ENCODE data around the gene C10orf71. TPM values are rescaled to one million over a fixed set of nuclear protein-coding genes. Genes with fewer than 3 reads are reported as not detected.

The C10orf71 gene
- total RNA-seq, 1 donor from 2014 or later = not detected

GRCh38 chr10:49269523-49269922, 29.4 kb upstream of the C10orf71 start:
- H3K27ac ChIP-seq = no peak overlapping the region
- DNase-seq = no peak
- peaks cover 14% of the 10 kb centered on the region for H3K4me1 ChIP-seq
- no peaks in the 10 kb centered on the region for H3K36me3 ChIP-seq
- no peak for ATAC-seq
- intact Hi-C loops (cut with DNase I) = no loop called here
- no peak overlapping the region for H3K4me3 ChIP-seq
- TF ChIP-seq, protein P1, sequence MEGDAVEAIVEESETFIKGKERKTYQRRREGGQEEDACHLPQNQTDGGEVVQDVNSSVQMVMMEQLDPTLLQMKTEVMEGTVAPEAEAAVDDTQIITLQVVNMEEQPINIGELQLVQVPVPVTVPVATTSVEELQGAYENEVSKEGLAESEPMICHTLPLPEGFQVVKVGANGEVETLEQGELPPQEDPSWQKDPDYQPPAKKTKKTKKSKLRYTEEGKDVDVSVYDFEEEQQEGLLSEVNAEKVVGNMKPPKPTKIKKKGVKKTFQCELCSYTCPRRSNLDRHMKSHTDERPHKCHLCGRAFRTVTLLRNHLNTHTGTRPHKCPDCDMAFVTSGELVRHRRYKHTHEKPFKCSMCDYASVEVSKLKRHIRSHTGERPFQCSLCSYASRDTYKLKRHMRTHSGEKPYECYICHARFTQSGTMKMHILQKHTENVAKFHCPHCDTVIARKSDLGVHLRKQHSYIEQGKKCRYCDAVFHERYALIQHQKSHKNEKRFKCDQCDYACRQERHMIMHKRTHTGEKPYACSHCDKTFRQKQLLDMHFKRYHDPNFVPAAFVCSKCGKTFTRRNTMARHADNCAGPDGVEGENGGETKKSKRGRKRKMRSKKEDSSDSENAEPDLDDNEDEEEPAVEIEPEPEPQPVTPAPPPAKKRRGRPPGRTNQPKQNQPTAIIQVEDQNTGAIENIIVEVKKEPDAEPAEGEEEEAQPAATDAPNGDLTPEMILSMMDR (IDR thresholded peaks at IDR 0.05) = no peak
- no peaks in the 10 kb centered on the region for H3K27me3 ChIP-seq (ENCODE audit: low read depth)
- H3K9me3 ChIP-seq = no peaks in the 10 kb centered on the region

- H3K27ac ChIP-seq = no peak overlapping the region
- no peak overlapping the region for H3K4me3 ChIP-seq
- peaks cover 14% of the 10 kb centered on the region for H3K4me1 ChIP-seq
- H3K9me3 ChIP-seq = no peaks in the 10 kb centered on the region
- no peaks in the 10 kb centered on the region for H3K36me3 ChIP-seq
- intact Hi-C loops (cut with DNase I) = no loop called here
- ATAC-seq (no peak), DNase-seq (no peak)
- TF ChIP-seq, protein P1 (IDR thresholded peaks at IDR 0.05) = no peak
- no peaks in the 10 kb centered on the region for H3K27me3 ChIP-seq (ENCODE audit: low read depth)
Observed at GRCh38 chr10:49270565-49270964, 28.4 kb upstream of the C10orf71 start.

- no peaks in the 10 kb centered on the region for H3K27me3 ChIP-seq (ENCODE audit: low read depth)
- no peak overlapping the region for H3K4me3 ChIP-seq
- TF ChIP-seq, protein P1 (IDR thresholded peaks at IDR 0.05) = no peak
- intact Hi-C loops (cut with DNase I) = no loop called here
- DNase-seq (no peak), ATAC-seq (no peak)
- no peaks in the 10 kb centered on the region for H3K36me3 ChIP-seq
- H3K9me3 ChIP-seq = no peaks in the 10 kb centered on the region
- peaks cover 14% of the 10 kb centered on the region for H3K4me1 ChIP-seq
- no peak overlapping the region for H3K27ac ChIP-seq
Observed at GRCh38 chr10:49271346-49271745, 27.6 kb upstream of the C10orf71 start.

GRCh38 chr10:49272251-49273081, 26.5 kb upstream of the C10orf71 start:
- ATAC-seq = peak in 1 of 2 donors; percentile 18
- TF ChIP-seq, protein P1 (IDR thresholded peaks at IDR 0.05) = no peak
- Histone ChIP-seq H3K27ac (no peak overlapping the region), H3K9me3 (no peaks in the 10 kb centered on the region), H3K4me1 (peaks cover 14% of the 10 kb centered on the region), H3K4me3 (no peak overlapping the region), H3K36me3 (no peaks in the 10 kb centered on the region), H3K27me3 (ENCODE audit: low read depth) (no peaks in the 10 kb centered on the region)
- no peak for DNase-seq
- intact Hi-C loops (cut with DNase I) = no loop called here

- Histone ChIP-seq H3K4me3 (no peak overlapping the region), H3K27ac (no peak overlapping the region), H3K27me3 (ENCODE audit: low read depth) (no peaks in the 10 kb centered on the region), H3K36me3 (no peaks in the 10 kb centered on the region), H3K9me3 (no peaks in the 10 kb centered on the region), H3K4me1 (peaks cover 14% of the 10 kb centered on the region)
- intact Hi-C loops (cut with DNase I) = no loop called here
- ATAC-seq = peak; percentile 45 to 48
- TF ChIP-seq, protein P1 (IDR thresholded peaks at IDR 0.05) = no peak
- no peak for DNase-seq
Observed at GRCh38 chr10:49273082-49273465, 25.9 kb upstream of the C10orf71 start.
